GM23338 (cell line): ENCODE data around the gene PHAX. TPM values are rescaled to one million over a fixed set of nuclear protein-coding genes. Genes with fewer than 3 reads are reported as not detected.

ENCODE experiments used
- ATAC-seq: fragments of 200-7000 bp; cut with Tn5 transposase; 3 replicates; pipeline ENCODE4 v1.9.1; 2020
- DNase-seq: peaks from one replicate; pipeline ENCODE4 v3.0.0-alpha.2; 2015; ENCODE audit warnings: low spot score
- H2AFZ ChIP-seq: fragments of 200-600 bp; sonication (generic); 2 replicates; pipeline ENCODE4 v1.8.0; 2016; ENCODE audit warnings: antibody characterized with exemption, mild to moderate bottlenecking, moderate library complexity
- H3F3A ChIP-seq: fragments of 200-600 bp; sonication (generic); replicated peaks from 2 replicates; pipeline ENCODE4 v1.8.0; 2017; ENCODE audit warnings: antibody characterized with exemption, mixed run types, low read depth
- H3K27ac ChIP-seq: fragments of 200-600 bp; sonication (generic); 2 replicates; pipeline ENCODE4 v1.6.1; 2016; ENCODE audit warnings: low read depth
- H3K27me3 ChIP-seq: fragments of 200-600 bp; sonication (generic); 2 replicates; pipeline ENCODE4 v1.8.0; 2016; ENCODE audit warnings: mild to moderate bottlenecking, mixed run types, moderate library complexity; ENCODE audit not compliant: insufficient read depth
- H3K36me3 ChIP-seq: fragments of 200-600 bp; sonication (generic); 2 replicates; pipeline ENCODE4 v1.8.0; 2016; ENCODE audit warnings: mild to moderate bottlenecking; ENCODE audit not compliant: insufficient read depth
- H3K4me1 ChIP-seq: fragments of 200-600 bp; sonication (generic); 2 replicates; pipeline ENCODE4 v1.8.0; 2016; ENCODE audit warnings: mild to moderate bottlenecking, moderate library complexity; ENCODE audit not compliant: insufficient read depth
- H3K4me2 ChIP-seq: fragments of 200-600 bp; sonication (generic); 2 replicates; pipeline ENCODE4 v1.7.1; 2017; ENCODE audit warnings: mixed run types
- H3K4me3 ChIP-seq: fragments of 200-600 bp; sonication (generic); 2 replicates; pipeline ENCODE4 v1.6.1; 2016; ENCODE audit warnings: mixed run types
- H3K79me2 ChIP-seq: fragments of 200-600 bp; sonication (generic); replicated peaks from 2 replicates; pipeline ENCODE4 v1.8.0; 2017; ENCODE audit warnings: mild to moderate bottlenecking; ENCODE audit not compliant: insufficient read depth
- H3K9me2 ChIP-seq: fragments of 200-600 bp; sonication (generic); 2 replicates; pipeline ENCODE4 v1.8.0; 2017; ENCODE audit not compliant: insufficient read depth
- H4K20me1 ChIP-seq: fragments of 200-600 bp; sonication (generic); replicated peaks from 2 replicates; pipeline ENCODE4 v1.8.0; 2017; ENCODE audit warnings: mild to moderate bottlenecking; ENCODE audit not compliant: insufficient read depth
- H3K27ac Mint-ChIP-seq: 2 replicates; pipeline ENCODE4 v1.8.0; 2020; ENCODE audit warnings: inconsistent platforms, mild to moderate bottlenecking, moderate library complexity, mixed read lengths
- H3K27me3 Mint-ChIP-seq: 3 replicates; pipeline ENCODE4 v1.8.0; 2022; ENCODE audit warnings: low read depth, mild to moderate bottlenecking, moderate library complexity, mixed read lengths, inconsistent platforms; ENCODE audit not compliant: insufficient read depth, poor library complexity
- H3K36me3 Mint-ChIP-seq: 3 replicates; pipeline ENCODE4 v1.8.0; 2021; ENCODE audit warnings: low read depth, mild to moderate bottlenecking, inconsistent platforms, moderate library complexity, mixed read lengths
- H3K4me1 Mint-ChIP-seq: 3 replicates; pipeline ENCODE4 v1.8.0; 2020; ENCODE audit warnings: mild to moderate bottlenecking, inconsistent platforms, mixed read lengths
- H3K4me3 Mint-ChIP-seq: 3 replicates; pipeline ENCODE4 v1.8.0; 2021; ENCODE audit warnings: moderate library complexity, mild to moderate bottlenecking, inconsistent platforms, mixed read lengths
- H3K9me3 Mint-ChIP-seq: 3 replicates; pipeline ENCODE4 v1.8.0; 2020; ENCODE audit warnings: moderate library complexity, mild to moderate bottlenecking, inconsistent platforms, mixed read lengths
- CREB1 ChIP-seq: fragments of 250-450 bp; sonication (Bioruptor Pico); IDR thresholded peaks from 2 replicates; pipeline ENCODE4 v1.5.0; 2020; ENCODE audit warnings: low read depth, mild to moderate bottlenecking, moderate library complexity
- CTCF ChIP-seq, 2 experiments: fragments of 200-600 bp in 1 of 2; sonication (generic) in 1 of 2; conservative IDR thresholded peaks; 2 replicates each; pipeline versions ENCODE4 v1.5.1 to v1.6.1; 2016 to 2017; ENCODE audit warnings: antibody characterized with exemption in 2 of 2, low read depth in 2 of 2, mild to moderate bottlenecking in 2 of 2, moderate library complexity in 1 of 2
- ETS1 ChIP-seq: IDR thresholded peaks from 2 replicates; pipeline ENCODE4 v1.6.1; 2016; ENCODE audit warnings: antibody characterized with exemption
- EZH2 ChIP-seq: fragments of 200-600 bp; sonication (generic); IDR thresholded peaks from one replicate; pipeline ENCODE4 v1.8.0; 2017; ENCODE audit warnings: antibody characterized with exemption, mild to moderate bottlenecking, low read depth; ENCODE audit not compliant: unreplicated experiment
- JUNB ChIP-seq: IDR thresholded peaks from one replicate; pipeline ENCODE4 v1.6.1; 2016; ENCODE audit warnings: antibody characterized with exemption; ENCODE audit not compliant: unreplicated experiment
- NANOG ChIP-seq: IDR thresholded peaks from 2 replicates; pipeline ENCODE4 v1.6.1; 2016; ENCODE audit warnings: antibody characterized with exemption, borderline replicate concordance
- POLR2AphosphoS5 ChIP-seq: IDR thresholded peaks from 2 replicates; pipeline ENCODE4 v1.6.1; 2016; ENCODE audit warnings: antibody characterized with exemption, low read depth
- ZNF114 ChIP-seq: fragments of 250-450 bp; sonication (Bioruptor Pico); IDR thresholded peaks from 2 replicates; pipeline ENCODE4 v1.5.0; 2020; ENCODE audit warnings: mild to moderate bottlenecking, moderate library complexity
- long read RNA-seq: library from polyadenylated mRNA; unstranded; transcript quantifications from one replicate; pipeline ENCODE4 v2.0.0, GENCODE V29; 2020; ENCODE audit not compliant: unreplicated experiment
- polyA plus RNA-seq: library from polyadenylated mRNA; unstranded; fragments of >200 nt; fragmentation: Nextera tagmentation; extraction: Ambion mirVana; gene quantifications from 2 replicates; pipeline ENCODE4 v1.2.1, GENCODE V29; 2016
- total RNA-seq: library from RNA; depleted of rRNA; stranded (reverse); fragments of >200 nt; shearing (Covaris generic); gene quantifications from 2 replicates; pipeline ENCODE4 v1.2.3, GENCODE V29; 2014; rRNA removed
- TF ChIP-seq, protein P1 (sequence below): IDR thresholded peaks from one replicate; pipeline ENCODE4 v1.6.1; 2018; ENCODE audit warnings: antibody characterized with exemption; ENCODE audit not compliant: unreplicated experiment

Gene PHAX
- total RNA-seq (75.9 and 81.4 TPM in 2 replicates), polyA plus RNA-seq (104 and 140 TPM in 2 replicates)
- long read RNA-seq, full-length matches to known transcripts = 24 of 47 reads
- long read RNA-seq, partial matches to known transcripts = 23 of 47 reads
- long read RNA-seq, other reads (novel, unspliced or antisense) = 0 of 47 reads

DNA sequence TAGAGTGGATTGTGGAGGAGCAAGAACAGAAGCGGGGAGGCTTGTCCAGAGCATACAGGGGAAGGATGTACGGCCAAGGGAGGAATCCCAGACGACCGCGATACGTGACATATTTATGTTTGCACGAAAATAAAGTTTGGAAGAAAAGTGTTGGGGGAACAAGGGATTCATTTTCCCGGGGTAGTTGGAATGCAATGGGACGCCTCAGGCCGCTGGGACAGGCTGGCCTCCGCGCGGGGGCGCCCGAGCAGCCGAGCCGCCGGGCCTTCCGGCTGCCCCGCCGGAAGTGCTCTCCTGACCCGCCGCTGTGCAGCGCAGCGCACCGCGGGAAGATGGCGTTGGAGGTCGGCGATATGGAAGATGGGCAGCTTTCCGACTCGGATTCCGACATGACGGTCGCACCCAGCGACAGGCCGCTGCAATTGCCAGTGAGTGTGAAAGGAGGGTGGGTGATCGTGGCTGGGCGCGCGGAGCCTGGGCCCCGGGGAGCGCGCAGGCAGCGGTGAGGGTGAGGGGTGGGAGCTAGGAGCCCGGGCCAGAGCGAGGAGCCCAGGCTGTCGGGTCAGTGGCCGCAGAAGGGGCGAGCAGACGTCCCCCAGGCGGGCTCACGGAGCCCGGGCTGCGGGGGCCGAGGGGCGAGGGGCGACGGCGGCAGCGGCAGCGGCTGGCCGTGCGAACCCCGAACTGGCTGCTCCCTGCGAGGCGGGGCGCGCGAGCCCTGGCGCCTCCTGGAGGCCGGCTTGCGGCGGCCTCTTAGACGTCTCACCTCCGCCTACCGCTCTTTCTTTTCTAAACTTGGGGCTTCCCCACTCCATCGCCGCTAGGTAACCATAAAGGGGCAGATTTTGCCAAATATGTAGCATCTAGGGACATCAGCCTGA lies at the start of gene PHAX:
PHAX (plus strand) TSS at position 317 of the 881 bp plus-strand sequence; CDS start at position 333, 16 bp downstream.
- Histone ChIP-seq H3K79me2 (peaks cover 47% of the 10 kb centered on the region), H3K4me2 (peak within 1 kb of the TSS; percentile 95), H3K36me3 (peaks cover 18% of the 10 kb centered on the region), H3K27me3 (no peaks in the 10 kb centered on the region), H2AFZ (peak within 1 kb of the TSS; percentile 83; the same call in 1 of the 2 replicates), H3K9me2 (no peaks in the 10 kb centered on the region), H4K20me1 (peaks cover 26% of the 10 kb centered on the region), H3K4me1 (peaks cover 37% of the 10 kb centered on the region), H3K27ac (peak within 1 kb of the TSS; percentile 99), H3K4me3 (peak within 1 kb of the TSS; percentile 96), H3F3A (peaks cover 12% of the 10 kb centered on the region)
- H3K9me3 Mint-ChIP-seq = no peaks in the 10 kb centered on the region
- H3K27me3 Mint-ChIP-seq = peaks cover 19% of the 10 kb centered on the region
- peaks cover 33% of the 10 kb centered on the region for H3K4me1 Mint-ChIP-seq
- H3K4me3 Mint-ChIP-seq = peak within 1 kb of the TSS; percentile 99
- DNase-seq = peak; percentile 89
- TF ChIP-seq POLR2AphosphoS5 = peak; percentile 86
- no peak for TF ChIP-seq JUNB
- TF ChIP-seq CREB1 = peak; percentile 48
- no peak for TF ChIP-seq ZNF114 (CRISPR knock-in tag)
- TF ChIP-seq ETS1 = peak; percentile 85
- TF ChIP-seq EZH2 = no peak
- no peak for TF ChIP-seq NANOG
- peak; percentile 59 to 81 for TF ChIP-seq CTCF (conservative IDR thresholded peaks at IDR 0.05; ENCODE audit: low read depth in 2 of 2)
- TF ChIP-seq, protein P1, sequence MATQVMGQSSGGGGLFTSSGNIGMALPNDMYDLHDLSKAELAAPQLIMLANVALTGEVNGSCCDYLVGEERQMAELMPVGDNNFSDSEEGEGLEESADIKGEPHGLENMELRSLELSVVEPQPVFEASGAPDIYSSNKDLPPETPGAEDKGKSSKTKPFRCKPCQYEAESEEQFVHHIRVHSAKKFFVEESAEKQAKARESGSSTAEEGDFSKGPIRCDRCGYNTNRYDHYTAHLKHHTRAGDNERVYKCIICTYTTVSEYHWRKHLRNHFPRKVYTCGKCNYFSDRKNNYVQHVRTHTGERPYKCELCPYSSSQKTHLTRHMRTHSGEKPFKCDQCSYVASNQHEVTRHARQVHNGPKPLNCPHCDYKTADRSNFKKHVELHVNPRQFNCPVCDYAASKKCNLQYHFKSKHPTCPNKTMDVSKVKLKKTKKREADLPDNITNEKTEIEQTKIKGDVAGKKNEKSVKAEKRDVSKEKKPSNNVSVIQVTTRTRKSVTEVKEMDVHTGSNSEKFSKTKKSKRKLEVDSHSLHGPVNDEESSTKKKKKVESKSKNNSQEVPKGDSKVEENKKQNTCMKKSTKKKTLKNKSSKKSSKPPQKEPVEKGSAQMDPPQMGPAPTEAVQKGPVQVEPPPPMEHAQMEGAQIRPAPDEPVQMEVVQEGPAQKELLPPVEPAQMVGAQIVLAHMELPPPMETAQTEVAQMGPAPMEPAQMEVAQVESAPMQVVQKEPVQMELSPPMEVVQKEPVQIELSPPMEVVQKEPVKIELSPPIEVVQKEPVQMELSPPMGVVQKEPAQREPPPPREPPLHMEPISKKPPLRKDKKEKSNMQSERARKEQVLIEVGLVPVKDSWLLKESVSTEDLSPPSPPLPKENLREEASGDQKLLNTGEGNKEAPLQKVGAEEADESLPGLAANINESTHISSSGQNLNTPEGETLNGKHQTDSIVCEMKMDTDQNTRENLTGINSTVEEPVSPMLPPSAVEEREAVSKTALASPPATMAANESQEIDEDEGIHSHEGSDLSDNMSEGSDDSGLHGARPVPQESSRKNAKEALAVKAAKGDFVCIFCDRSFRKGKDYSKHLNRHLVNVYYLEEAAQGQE = peak; percentile 32
- H3K36me3 Mint-ChIP-seq = peaks cover 32% of the 10 kb centered on the region
- peak within 1 kb of the TSS; percentile 98 for H3K27ac Mint-ChIP-seq
- ATAC-seq = peak; percentile 96
